Amniotic stem cell (primary cell): Measurements from ENCODE around the gene ZNF98.

Experiments used
- DNase-seq: peaks from one replicate; lab custom pipeline; 2025; lab: John Stamatoyannopoulos, UW

Gene ZNF98

DNA sequence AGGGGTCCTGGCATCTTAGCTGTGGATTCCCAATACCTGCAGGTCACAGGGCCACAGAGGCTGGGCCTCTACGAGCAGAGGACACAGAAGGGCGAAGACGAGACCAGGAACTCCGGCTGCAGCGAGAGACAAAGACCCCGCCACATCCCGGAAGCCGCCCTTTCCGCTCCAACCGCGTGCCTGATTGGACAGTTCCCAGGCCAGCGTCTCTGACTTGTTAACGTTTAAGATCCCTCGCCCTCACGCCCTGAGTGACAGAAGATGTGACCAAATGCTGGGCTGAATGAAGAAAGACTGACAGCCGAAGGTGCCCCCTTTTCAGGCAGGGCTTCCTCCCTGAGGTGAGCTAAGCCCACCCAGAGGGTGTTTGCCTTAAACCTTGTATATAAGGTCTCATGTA is at the start of gene ZNF98:
Gene ZNF98 (minus strand): TSS at position 136 of the 400 bp plus-strand sequence. CDS start 122 bp downstream, at position 14.
- no peak for DNase-seq

DNA sequence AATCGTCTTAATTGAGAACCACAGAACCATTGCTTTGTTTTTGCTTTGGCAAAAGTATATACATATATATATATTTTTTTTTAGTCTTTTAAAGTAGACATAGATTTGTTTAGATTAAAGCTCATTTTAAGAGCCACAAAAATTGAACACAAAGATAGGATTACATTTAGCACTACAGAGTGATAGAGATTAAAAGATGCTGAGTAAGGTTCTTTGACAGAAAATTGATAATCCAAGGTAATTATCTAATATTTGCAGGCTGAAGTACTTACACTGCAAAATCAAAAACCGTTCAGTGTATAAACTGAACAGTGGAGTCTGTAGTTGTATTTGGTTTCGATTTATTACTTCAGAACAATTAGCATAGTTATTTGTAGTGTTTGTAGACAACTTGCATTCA is 24.5 kb upstream of the ZNF98 start:
- DNase-seq = no peak

DNA sequence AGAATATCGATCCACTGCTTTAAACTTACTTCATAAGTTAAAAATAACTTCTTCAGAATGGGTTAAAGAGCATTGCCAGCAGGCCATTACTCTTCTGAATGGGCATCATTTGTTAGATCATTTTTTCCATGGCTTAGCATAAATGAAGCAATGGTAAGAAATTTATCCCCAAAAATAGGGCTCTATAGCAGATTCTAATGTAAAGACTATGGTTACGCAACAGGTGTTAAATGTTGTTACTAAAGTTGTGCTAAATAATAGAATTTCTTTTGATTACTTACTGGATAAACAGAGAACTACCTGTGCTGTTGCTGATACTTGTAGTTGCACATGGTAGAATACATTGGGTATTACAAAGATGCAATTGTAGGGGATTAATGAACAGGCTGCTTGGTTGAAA is 15.9 kb upstream of the ZNF98 start:
- no peak for DNase-seq

DNA sequence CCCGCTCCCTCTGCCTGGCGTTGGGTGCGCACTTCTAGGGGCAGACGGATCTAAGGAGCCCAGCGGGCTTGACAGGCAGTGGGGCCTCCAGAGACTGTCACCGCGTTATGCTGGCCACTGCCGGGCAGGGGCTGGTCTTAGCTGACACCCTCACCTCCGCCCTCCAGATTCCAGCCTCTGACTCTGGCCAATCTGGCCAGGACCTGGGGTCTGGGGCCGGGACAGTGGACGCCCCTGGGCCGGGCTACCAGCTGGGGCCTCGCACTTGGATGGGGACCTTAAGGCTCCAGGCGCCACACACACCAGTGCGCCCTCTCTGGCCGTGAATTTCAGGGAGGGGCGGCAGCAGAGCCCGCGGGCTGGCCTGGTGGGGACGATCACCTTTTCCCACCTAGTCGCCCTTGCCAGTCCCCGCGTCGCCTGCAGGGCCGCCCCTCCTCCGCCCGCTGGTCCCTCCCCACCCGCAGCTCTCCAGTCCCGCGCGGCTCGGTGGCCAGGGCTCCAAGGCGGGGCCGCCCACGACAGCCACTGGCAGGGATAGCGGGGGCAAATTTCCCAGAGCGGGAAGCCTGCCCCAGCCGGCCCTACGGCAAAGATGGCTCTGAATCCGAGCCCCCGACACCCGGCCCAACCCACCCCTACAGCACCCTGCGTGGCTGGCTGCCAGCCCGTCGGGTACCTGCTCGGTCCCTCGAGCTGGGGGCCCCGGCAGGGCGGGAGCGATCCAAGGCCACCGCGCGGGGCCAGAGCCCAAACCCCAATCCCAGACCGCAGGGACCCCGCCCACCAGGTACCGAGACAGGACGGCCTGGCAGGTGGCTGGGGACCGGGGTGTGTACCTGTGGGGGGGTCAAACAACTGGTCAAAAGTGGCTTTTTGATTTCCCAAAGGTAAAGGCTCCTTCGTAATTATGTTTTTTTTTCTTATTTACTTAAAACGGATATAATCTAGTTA is 6.1 kb upstream of the ZNF98 start:
- no peak for DNase-seq

DNA sequence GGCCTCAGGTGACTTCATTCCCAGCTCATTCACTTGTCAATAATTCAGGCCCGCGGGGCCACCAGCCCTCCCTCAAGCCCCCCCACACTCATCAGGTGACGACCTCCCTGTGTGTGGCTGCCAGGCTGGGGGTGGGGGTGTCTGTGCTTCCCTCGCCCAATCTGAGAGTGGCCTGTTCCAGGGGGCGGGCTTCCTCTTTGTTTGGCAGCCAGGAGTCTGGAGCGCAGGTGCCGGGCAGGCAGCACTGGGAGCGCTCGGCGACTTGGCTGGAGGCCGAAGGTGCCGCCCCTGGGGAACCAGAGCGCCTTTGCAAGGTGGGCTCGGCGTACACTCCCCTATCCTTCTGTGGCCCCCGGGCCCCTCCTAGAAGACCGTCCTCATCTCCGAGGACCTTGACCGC is 5.4 kb upstream of the ZNF98 start:
- DNase-seq = no peak

DNA sequence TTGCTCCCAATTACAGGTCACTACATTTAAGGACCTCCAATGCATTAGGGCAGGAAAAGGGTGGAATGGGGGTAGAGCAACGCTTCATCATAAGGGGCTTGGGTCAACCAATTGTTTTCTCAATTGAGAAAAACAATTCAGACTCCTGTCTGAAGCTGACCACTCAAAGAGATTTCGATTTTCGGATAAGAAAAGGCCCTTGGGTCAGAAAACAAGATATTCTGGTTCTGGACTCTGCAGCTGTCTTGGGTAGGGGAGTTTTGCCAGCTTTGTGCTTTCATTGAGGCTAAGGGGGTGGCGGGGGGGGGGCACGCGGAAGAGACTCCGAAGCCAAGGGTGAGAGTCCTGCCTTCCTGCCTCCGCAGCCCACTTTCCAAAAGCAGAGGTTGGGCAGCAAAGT is 4.8 kb upstream of the ZNF98 start:
- no peak for DNase-seq

DNA sequence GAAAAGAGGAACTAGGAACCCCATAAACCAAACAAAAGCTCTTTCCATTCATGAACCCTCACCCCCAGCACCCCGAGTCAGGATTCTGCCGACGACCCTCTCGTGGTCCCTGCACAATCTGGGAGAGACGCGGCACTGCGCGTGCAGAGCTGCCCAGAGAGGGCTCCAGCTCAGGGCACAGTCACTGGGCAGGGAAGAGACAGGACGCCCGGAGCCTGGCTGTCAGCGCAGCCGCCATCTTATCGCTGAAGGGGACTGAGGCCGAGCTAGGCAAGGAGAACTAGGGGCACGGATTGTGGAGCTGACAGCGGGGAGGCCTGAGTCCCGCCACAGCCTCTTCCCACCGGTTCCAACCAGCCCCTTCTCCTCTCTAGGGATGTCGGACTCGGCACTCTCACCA is 349 bp downstream of the ZNF98 start:
- DNase-seq = no peak

DNA sequence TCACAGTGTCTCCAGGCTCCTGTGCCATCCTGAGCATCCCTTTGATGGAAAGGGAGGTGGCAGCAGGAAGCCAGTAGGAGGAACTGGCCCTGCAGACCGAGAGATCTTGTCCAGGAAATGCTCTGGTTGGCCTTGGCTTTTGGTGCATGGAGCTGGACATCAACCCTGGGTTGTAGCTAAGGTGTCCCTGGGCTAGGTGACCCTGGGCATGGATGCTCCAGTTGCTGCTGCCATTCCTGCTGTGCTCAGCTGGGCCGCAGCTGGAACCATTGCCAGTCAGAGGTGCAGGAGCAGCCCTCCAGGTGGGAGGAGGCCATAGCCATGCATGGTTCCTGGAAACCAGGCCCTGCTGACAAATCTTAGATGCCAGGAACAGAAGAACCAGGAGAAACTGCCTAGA is 67.5 kb downstream of the ZNF98 start:
- DNase-seq = no peak
